Sigmoid colon (tissue), 7 donors: ENCODE results near the gene C2orf74. TPM values are rescaled to one million over a fixed set of nuclear protein-coding genes. Genes with fewer than 3 reads are reported as not detected.
A peak's percentile ranks its signal among the peaks of the same experiment; 100 is the strongest.

Experiments used
- DNase-seq: peaks from one replicate; pipeline ENCODE4 v3.0.0-alpha.2; 2019
- H3K27ac ChIP-seq, 4 donors: fragments of 200-600 bp; sonication (generic); one replicate each; pipeline ENCODE4 v1.5.1; 2016 to 2019; ENCODE audit warnings: mild to moderate bottlenecking in 1 of 4
- H3K27me3 ChIP-seq, 3 donors: fragments of 200-600 bp; sonication (generic); one replicate each; pipeline ENCODE4 v1.5.1; 2019; ENCODE audit warnings: mild to moderate bottlenecking in 1 of 3
- H3K36me3 ChIP-seq, 4 donors: fragments of 200-600 bp; sonication (generic); one replicate each; pipeline ENCODE4 v1.5.1; 2016 to 2019
- H3K4me1 ChIP-seq, 4 donors: fragments of 200-600 bp; sonication (generic); one replicate each; pipeline ENCODE4 v1.5.1; 2017 to 2019
- H3K4me3 ChIP-seq, 4 donors: fragments of 200-600 bp; sonication (generic); one replicate each; pipeline ENCODE4 v1.5.1; 2017 to 2019; ENCODE audit warnings: mild to moderate bottlenecking in 2 of 4, moderate library complexity in 1 of 4
- H3K9me3 ChIP-seq, 4 donors: fragments of 200-600 bp in 3 of 4; sonication (generic) in 3 of 4; one replicate each; pipeline versions ENCODE4 v1.5.1 to v1.6.1; 2013 to 2019
- CTCF ChIP-seq, 4 experiments: fragments of 450-650 bp in 3 of 4; fragments of 200-600 bp in 1 of 4; IDR thresholded peaks; one replicate each; pipeline ENCODE4 v1.5.1; 2016 to 2019; ENCODE audit warnings: antibody characterized with exemption in 4 of 4, mild to moderate bottlenecking in 3 of 4, moderate library complexity in 2 of 4
- EP300 ChIP-seq, 4 donors: sonication (generic); formaldehyde crosslinking; IDR thresholded peaks; one replicate each; pipeline ENCODE4 v1.6.1; 2017; ENCODE audit warnings: antibody characterized with exemption in 4 of 4
- POLR2A ChIP-seq, 2 donors: fragments of 450-650 bp; IDR thresholded peaks; one replicate each; pipeline ENCODE4 v1.6.1; 2016; ENCODE audit warnings: antibody characterized with exemption in 2 of 2, mild to moderate bottlenecking in 2 of 2, moderate library complexity in 2 of 2
- POLR2AphosphoS5 ChIP-seq, 4 donors: sonication (generic); formaldehyde crosslinking; IDR thresholded peaks; one replicate each; pipeline ENCODE4 v1.6.1; 2017; ENCODE audit warnings: antibody characterized with exemption in 4 of 4
- WGBS, 2 donors: extraction: QIAGEN DNeasy Blood & Tissue Kit; methylation state at CpG; one replicate each; pipeline ENCODE4 v1.1.7; 2013; 5-methylcytosine and 5-hydroxymethylcytosine counted together
- intact Hi-C: fragments of 100-400 bp; cut with DNase I; formaldehyde crosslinking; loops from one replicate; pipeline ENCODE4 v1.15.1; 2023
- polyA plus RNA-seq, 3 donors: library from polyadenylated mRNA; stranded (reverse); fragments of 200-250 nt; gene quantifications; one replicate each; pipeline ENCODE4 v1.2.3, GENCODE V29; 2013
- total RNA-seq, 4 donors: library from RNA; depleted of rRNA; stranded (reverse); fragments of >200 nt; gene quantifications; one replicate each; pipeline ENCODE4 v1.1.0, GENCODE V29; 2016
- donor health status: healthy with polysubstance abuse.
- donor health status: Bipolar disorder and iron deficiency.
- donor health status: healthy.

The C2orf74 gene
- total and polyA plus RNA-seq, 7 donors: 4.4 to 59.2 (median 18.6) TPM

GRCh38 chr2:61182059-61182383 lies 20.0 kb downstream of the C2orf74 start:
- no peaks in the 10 kb centered on the region for H3K27me3 ChIP-seq
- H3K9me3 ChIP-seq: no peaks in the 10 kb centered on the region
- peaks cover 33 to 64% (median 38%) of the 10 kb centered on the region in 4 donors for H3K36me3 ChIP-seq
- no peak for DNase-seq
- WGBS, 2 donors: 86% methylated on average over 6 of the region's 6 CpGs
- peak overlapping the region in 3 of 4 donors; percentile 25 to 98 (median 97) for H3K27ac ChIP-seq
- peaks cover 0 to 52% (median 46%) of the 10 kb centered on the region in 4 donors for H3K4me1 ChIP-seq
- intact Hi-C loops: no loop called here
- TF ChIP-seq POLR2A (IDR thresholded peaks at IDR 0.05) (no peak), POLR2AphosphoS5 (IDR thresholded peaks at IDR 0.05) (no peak), EP300 (IDR thresholded peaks at IDR 0.05) (no peak), CTCF (IDR thresholded peaks at IDR 0.05) (no peak)
- H3K4me3 ChIP-seq: no peak overlapping the region

GRCh38 chr2:61183795-61184194 lies 21.8 kb downstream of the C2orf74 start:
- no peak for DNase-seq
- WGBS, 2 donors: 97 to 100% methylated on average over 3 of the region's 3 CpGs
- no peak overlapping the region for H3K4me3 ChIP-seq
- intact Hi-C loops: no loop called here
- TF ChIP-seq POLR2A (IDR thresholded peaks at IDR 0.05): no peak
- TF ChIP-seq EP300 (IDR thresholded peaks at IDR 0.05): no peak
- no peak for TF ChIP-seq POLR2AphosphoS5 (IDR thresholded peaks at IDR 0.05)
- no peak for TF ChIP-seq CTCF (IDR thresholded peaks at IDR 0.05)
- H3K9me3 ChIP-seq: no peaks in the 10 kb centered on the region
- H3K4me1 ChIP-seq: peaks cover 0 to 43% (median 36%) of the 10 kb centered on the region in 4 donors
- peaks cover 44 to 82% (median 50%) of the 10 kb centered on the region in 4 donors for H3K36me3 ChIP-seq
- no peaks in the 10 kb centered on the region for H3K27me3 ChIP-seq
- H3K27ac ChIP-seq: no peak overlapping the region

GRCh38 chr2:61184263-61184662 lies 22.3 kb downstream of the C2orf74 start:
- H3K27ac ChIP-seq: no peak overlapping the region
- 96 to 98% methylated on average over 3 of the region's 3 CpGs for WGBS, 2 donors
- DNase-seq: no peak
- no peaks in the 10 kb centered on the region for H3K27me3 ChIP-seq
- no peaks in the 10 kb centered on the region for H3K9me3 ChIP-seq
- peaks cover 44 to 87% (median 51%) of the 10 kb centered on the region in 4 donors for H3K36me3 ChIP-seq
- peaks cover 0 to 38% (median 32%) of the 10 kb centered on the region in 4 donors for H3K4me1 ChIP-seq
- intact Hi-C loops: no loop called here
- TF ChIP-seq CTCF (IDR thresholded peaks at IDR 0.05) (no peak), EP300 (IDR thresholded peaks at IDR 0.05) (no peak)
- H3K4me3 ChIP-seq: no peak overlapping the region

GRCh38 chr2:61185231-61185728 lies 23.3 kb downstream of the C2orf74 start:
- Histone ChIP-seq H3K4me3 (no peak overlapping the region), H3K4me1 (peaks cover 0 to 28% (median 22%) of the 10 kb centered on the region in 4 donors), H3K9me3 (no peaks in the 10 kb centered on the region), H3K27me3 (no peaks in the 10 kb centered on the region), H3K27ac (no peak overlapping the region), H3K36me3 (peaks cover 44 to 97% (median 53%) of the 10 kb centered on the region in 4 donors)
- intact Hi-C loops: no loop called here
- DNase-seq: no peak
- TF ChIP-seq CTCF (IDR thresholded peaks at IDR 0.05) (no peak), EP300 (IDR thresholded peaks at IDR 0.05) (no peak), POLR2A (IDR thresholded peaks at IDR 0.05) (no peak), POLR2AphosphoS5 (IDR thresholded peaks at IDR 0.05) (no peak)

GRCh38 chr2:61187085-61187484 lies 25.1 kb downstream of the C2orf74 start:
- TF ChIP-seq POLR2AphosphoS5 (IDR thresholded peaks at IDR 0.05) (no peak), POLR2A (IDR thresholded peaks at IDR 0.05) (no peak)
- 66 to 85% methylated on average over 4 of the region's 4 CpGs for WGBS, 2 donors
- Histone ChIP-seq H3K27me3 (no peaks in the 10 kb centered on the region), H3K27ac (no peak overlapping the region), H3K9me3 (no peaks in the 10 kb centered on the region), H3K4me1 (peaks cover 0 to 10% (median 4%) of the 10 kb centered on the region in 4 donors), H3K4me3 (no peak overlapping the region), H3K36me3 (peaks cover 31 to 98% (median 48%) of the 10 kb centered on the region in 4 donors)
- intact Hi-C loops: no loop called here
- no peak for DNase-seq
